ENCODE results near the gene PSAP. TPM values are rescaled to one million over a fixed set of nuclear protein-coding genes. Genes with fewer than 3 reads are reported as not detected.
"Not testable (repeated sequence)": the region's sequence is repeated elsewhere in the genome, so short reads cannot be mapped to it uniquely, and the experiment has no call there.

Gene PSAP
- total and polyA plus RNA-seq, 8 donors = 225 to 781 (median 358) TPM

DNA sequence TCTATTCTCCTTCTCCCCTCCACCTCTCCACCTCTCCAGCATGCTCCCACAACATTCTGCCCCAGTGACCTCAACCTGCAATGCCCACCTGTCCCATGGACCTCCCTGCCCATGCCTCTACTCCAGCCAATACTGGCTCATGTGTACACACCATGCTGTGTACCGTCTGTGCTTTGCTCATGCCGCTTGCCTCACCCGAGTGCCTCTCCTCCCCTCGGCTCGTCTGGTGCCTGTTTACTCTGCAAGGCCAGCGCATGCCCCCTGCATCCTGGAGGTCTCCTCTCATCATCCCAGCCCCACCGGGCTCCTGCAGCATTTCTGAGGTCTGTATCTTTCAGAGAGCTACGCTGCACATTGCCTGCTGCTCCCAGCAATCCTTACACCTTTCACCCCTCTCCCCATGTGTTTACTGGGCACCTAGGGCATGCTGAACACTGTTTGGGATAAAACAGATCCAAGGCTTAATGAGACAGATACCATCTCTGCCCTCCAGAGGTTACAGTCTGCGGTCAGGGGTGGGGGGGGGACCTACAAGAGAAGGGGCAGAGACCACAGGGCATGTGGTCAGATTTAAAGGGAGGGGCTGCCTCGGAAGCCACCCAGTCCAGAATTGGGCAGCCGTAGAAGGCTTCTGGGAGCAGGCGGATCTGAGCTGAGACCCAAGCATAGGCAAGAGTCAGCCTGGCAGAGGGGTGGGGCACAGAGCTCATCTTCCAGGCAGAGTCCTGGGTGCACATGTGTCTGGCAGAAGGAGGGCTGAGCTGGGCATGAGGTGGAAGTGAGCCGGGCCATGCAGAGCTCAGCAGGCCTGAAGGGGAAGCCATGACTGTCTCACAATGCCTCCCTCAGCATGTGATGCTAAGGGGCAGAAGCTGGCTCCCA lies 29.6 kb upstream of the PSAP start:
- FAIRE-seq = no peak
- ATAC-seq = peak in 2 of 4 donors; percentile 75 to 79
- WGBS, 2 donors = 70 to 71% methylated on average over 13 of the region's 13 CpGs

GRCh38 chr10:71878327-71879034 lies 27.4 kb upstream of the PSAP start:
- no peak overlapping the region for H3K4me3 ChIP-seq
- no peaks in the 10 kb centered on the region for H3K4me1 ChIP-seq
- no peak for FAIRE-seq
- intact Hi-C loops (cut with DNase I) = no loop called here
- no peak for DNase-seq
- H3K27me3 ChIP-seq = no peaks in the 10 kb centered on the region
- WGBS, 2 donors = 52 to 57% methylated on average over 18 of the region's 18 CpGs
- H3K27ac ChIP-seq = no peak overlapping the region
- ATAC-seq = peak in 2 of 4 donors; percentile 33 to 71
- no peaks in the 10 kb centered on the region for H3K9me3 ChIP-seq
- no peaks in the 10 kb centered on the region for H3K36me3 ChIP-seq
- no peak for TF ChIP-seq CTCF (IDR thresholded peaks at IDR 0.05)

More for the DNA sequence above, 29.6 kb upstream of the PSAP start:
- no peaks in the 10 kb centered on the region for H3K4me1 ChIP-seq
- no peaks in the 10 kb centered on the region for H3K9me3 ChIP-seq
- no peaks in the 10 kb centered on the region for H3K36me3 ChIP-seq
- no peaks in the 10 kb centered on the region for H3K27me3 ChIP-seq
- TF ChIP-seq CTCF (IDR thresholded peaks at IDR 0.05) = no peak
- intact Hi-C loops (cut with DNase I) = no loop called here
- no peak overlapping the region for H3K4me3 ChIP-seq
- no peak for DNase-seq
- H3K27ac ChIP-seq = no peak overlapping the region

- ATAC-seq = no peak
- WGBS, 2 donors = 68 to 87% methylated on average over 4 of the region's 4 CpGs
- intact Hi-C loops (cut with DNase I) = no loop called here
- no peaks in the 10 kb centered on the region for H3K9me3 ChIP-seq
- no peak overlapping the region for H3K27ac ChIP-seq
- no peaks in the 10 kb centered on the region for H3K36me3 ChIP-seq
- no peak overlapping the region for H3K4me3 ChIP-seq
- FAIRE-seq = no peak
- no peak for TF ChIP-seq CTCF (IDR thresholded peaks at IDR 0.05)
- DNase-seq = no peak
- H3K27me3 ChIP-seq = no peaks in the 10 kb centered on the region
- no peaks in the 10 kb centered on the region for H3K4me1 ChIP-seq
Observed at GRCh38 chr10:71877821-71878220, 26.8 kb upstream of the PSAP start.

DNA sequence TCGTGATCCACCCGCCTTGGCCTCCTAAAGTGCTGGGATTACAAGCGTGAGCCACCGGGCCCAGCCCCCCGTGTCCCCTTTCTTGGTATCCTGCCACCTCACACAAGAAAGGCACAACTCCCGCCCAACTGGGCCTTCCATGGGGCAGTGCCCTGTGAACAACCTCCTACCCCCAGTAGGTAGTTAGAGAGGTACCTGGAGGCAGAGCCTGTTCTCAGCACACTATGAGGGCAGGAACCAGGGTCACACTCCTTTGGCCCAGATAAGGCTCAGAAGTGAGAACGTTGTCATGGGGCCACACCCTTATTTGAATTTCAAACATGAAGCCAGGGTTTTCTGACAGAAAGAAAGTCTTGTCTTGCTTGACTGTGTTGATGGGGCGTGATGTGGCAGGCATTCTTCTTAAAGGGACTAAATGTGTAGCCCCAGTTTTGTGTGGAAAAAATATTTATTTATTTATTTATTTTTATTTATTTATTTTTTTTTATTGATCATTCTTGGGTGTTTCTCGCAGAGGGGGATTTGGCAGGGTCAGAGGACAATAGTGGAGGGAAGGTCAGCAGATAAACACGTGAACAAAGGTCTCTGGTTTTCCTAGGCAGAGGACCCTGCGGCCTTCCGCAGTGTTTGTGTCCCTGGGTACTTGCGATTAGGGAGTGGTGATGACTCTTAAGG lies 23.8 kb upstream of the PSAP start:
- H3K9me3 ChIP-seq; H3K27ac ChIP-seq; H3K27me3 ChIP-seq; H3K4me3 ChIP-seq; ATAC-seq; intact Hi-C loops (cut with DNase I); H3K36me3 ChIP-seq; FAIRE-seq; H3K4me1 ChIP-seq; DNase-seq: not testable (repeated sequence)
- WGBS, 2 donors = 81 to 84% methylated on average over 13 of the region's 13 CpGs

DNA sequence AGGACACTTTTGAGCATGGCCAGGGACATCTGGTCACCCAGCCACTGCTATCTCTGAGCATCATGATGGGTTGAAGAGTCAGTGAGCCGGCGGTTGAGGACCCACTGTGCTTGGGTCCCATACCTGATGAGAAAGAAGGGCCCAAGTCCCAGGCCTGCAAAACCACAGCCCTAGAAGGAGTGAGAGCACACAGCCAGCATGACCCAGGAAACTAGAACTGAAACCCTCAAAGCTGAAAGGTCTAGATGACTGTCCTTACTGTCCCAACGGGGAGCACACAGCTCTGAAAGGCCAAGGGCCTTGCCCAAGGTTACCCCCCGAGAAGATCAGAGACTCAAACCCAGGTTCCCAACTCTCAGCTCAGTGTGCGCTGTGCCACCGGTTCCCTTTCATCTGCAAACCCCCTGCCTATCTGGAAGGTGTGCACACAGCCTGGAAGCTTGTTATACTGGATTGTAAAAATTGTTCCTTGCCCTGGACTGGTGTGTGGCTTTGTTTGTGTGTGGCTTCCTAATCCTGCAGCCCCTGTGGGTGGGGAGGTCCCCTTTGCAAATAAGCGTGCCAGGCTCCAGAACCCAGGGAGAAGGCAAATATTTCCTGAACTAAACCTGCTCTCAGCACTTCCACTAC lies 22.6 kb upstream of the PSAP start:
- ATAC-seq (peak in 1 of 4 donors; percentile 32), DNase-seq (peak in 1 of 6 donors; percentile 8), FAIRE-seq (no peak)
- H3K27ac ChIP-seq = no peak overlapping the region
- WGBS, 2 donors = 83% methylated on average over 7 of the region's 7 CpGs
- no peak overlapping the region for H3K4me3 ChIP-seq
- no peaks in the 10 kb centered on the region for H3K4me1 ChIP-seq
- H3K27me3 ChIP-seq = no peaks in the 10 kb centered on the region
- intact Hi-C loops (cut with DNase I) = no loop called here
- H3K36me3 ChIP-seq = no peaks in the 10 kb centered on the region
- TF ChIP-seq CTCF (IDR thresholded peaks at IDR 0.05) = no peak
- H3K9me3 ChIP-seq = no peaks in the 10 kb centered on the region

GRCh38 chr10:71869601-71870000 lies 18.6 kb upstream of the PSAP start:
- 88 to 95% methylated on average over 12 to 32 of the region's 32 CpGs for WGBS, 2 donors
- H3K9me3 ChIP-seq; H3K36me3 ChIP-seq; H3K4me3 ChIP-seq; H3K4me1 ChIP-seq; H3K27me3 ChIP-seq; ATAC-seq; FAIRE-seq; H3K27ac ChIP-seq; intact Hi-C loops (cut with DNase I): not testable (repeated sequence)
- DNase-seq = peak in 1 of 6 donors; percentile 63

Measured in pancreas (tissue), 10 donors.